Tibial artery (tissue), 4 donors: Measurements from ENCODE around the gene APLP2.

Experiments used
- DNase-seq, 2 donors: peaks; one replicate each; pipeline ENCODE4 v3.0.0-alpha.2; 2019
- H3K27ac ChIP-seq, 2 donors: fragments of 200-600 bp; sonication (generic) in 1 of 2; 1 replicate in 1 of 2; 2 replicates in 1 of 2; pipeline ENCODE4 v1.5.1; 2018 to 2019; ENCODE audit warnings: mild to moderate bottlenecking in 1 of 2
- H3K27me3 ChIP-seq, 2 donors: fragments of 200-600 bp; sonication (generic) in 1 of 2; one replicate each; pipeline versions ENCODE4 v1.5.1 to v1.6.0; 2016 to 2019
- H3K36me3 ChIP-seq, 3 donors: fragments of 200-600 bp; sonication (generic) in 2 of 3; one replicate each; pipeline ENCODE4 v1.5.1; 2016 to 2019; ENCODE audit warnings: mild to moderate bottlenecking in 2 of 3
- H3K4me1 ChIP-seq, 4 donors: fragments of 200-600 bp; sonication (generic) in 2 of 4; 1 replicate in 3 of 4; 2 replicates in 1 of 4; pipeline ENCODE4 v1.5.1; 2016 to 2019
- H3K4me3 ChIP-seq, 2 donors: fragments of 200-600 bp; sonication (generic) in 1 of 2; 1 replicate in 1 of 2; 2 replicates in 1 of 2; pipeline ENCODE4 v1.5.1; 2018 to 2019; ENCODE audit warnings: mild to moderate bottlenecking in 2 of 2
- H3K9me3 ChIP-seq, 3 donors: fragments of 200-600 bp; sonication (generic) in 1 of 3; one replicate each; pipeline ENCODE4 v1.5.1; 2016 to 2019
- intact Hi-C: fragments of 100-400 bp; cut with DNase I; formaldehyde crosslinking; loops from one replicate; pipeline ENCODE4 v1.15.0; 2023; ENCODE audit warnings: low total_unique reads
- TF ChIP-seq, protein P1 (sequence below), 2 experiments: fragments of 200-600 bp in 1 of 2; fragments of 450-650 bp in 1 of 2; IDR thresholded peaks; one replicate each; pipeline ENCODE4 v1.5.1; 2017 to 2019; ENCODE audit warnings: antibody characterized with exemption in 2 of 2, mild to moderate bottlenecking in 1 of 2, moderate library complexity in 1 of 2

The APLP2 gene

GRCh38 chr11:130055617-130056016, 14.1 kb upstream of the APLP2 start:
- Histone ChIP-seq H3K36me3 (no peaks in the 10 kb centered on the region), H3K4me3 (no peak overlapping the region), H3K9me3 (no peaks in the 10 kb centered on the region), H3K4me1 (peaks cover 0 to 1% (median 0%) of the 10 kb centered on the region in 4 donors), H3K27ac (no peak overlapping the region), H3K27me3 (peaks cover 0 to 25% of the 10 kb centered on the region in 2 donors)
- no peak for DNase-seq
- intact Hi-C loops = no loop called here
- TF ChIP-seq, protein P1, sequence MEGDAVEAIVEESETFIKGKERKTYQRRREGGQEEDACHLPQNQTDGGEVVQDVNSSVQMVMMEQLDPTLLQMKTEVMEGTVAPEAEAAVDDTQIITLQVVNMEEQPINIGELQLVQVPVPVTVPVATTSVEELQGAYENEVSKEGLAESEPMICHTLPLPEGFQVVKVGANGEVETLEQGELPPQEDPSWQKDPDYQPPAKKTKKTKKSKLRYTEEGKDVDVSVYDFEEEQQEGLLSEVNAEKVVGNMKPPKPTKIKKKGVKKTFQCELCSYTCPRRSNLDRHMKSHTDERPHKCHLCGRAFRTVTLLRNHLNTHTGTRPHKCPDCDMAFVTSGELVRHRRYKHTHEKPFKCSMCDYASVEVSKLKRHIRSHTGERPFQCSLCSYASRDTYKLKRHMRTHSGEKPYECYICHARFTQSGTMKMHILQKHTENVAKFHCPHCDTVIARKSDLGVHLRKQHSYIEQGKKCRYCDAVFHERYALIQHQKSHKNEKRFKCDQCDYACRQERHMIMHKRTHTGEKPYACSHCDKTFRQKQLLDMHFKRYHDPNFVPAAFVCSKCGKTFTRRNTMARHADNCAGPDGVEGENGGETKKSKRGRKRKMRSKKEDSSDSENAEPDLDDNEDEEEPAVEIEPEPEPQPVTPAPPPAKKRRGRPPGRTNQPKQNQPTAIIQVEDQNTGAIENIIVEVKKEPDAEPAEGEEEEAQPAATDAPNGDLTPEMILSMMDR (IDR thresholded peaks at IDR 0.05) = no peak

DNA sequence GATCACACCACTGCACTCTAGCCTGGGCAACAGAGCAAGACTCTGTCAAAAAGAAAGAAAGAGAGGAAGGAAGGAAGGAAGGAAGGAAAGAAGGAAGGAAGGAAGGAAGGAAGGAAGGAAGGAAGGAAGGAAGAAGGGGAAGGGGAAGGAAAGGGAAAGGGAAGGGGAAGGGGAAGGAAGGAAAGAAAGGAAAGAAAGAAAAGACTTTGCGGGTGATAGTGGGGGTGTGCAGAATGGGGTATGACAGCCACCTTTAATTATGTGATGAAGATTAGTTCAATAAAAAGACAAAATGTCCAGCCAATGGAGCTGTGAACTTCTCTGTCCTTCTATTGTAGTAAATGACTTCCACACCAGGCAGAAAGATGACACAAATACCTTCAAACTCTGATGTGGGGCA, 8.7 kb upstream of the APLP2 start:
- H3K27me3 ChIP-seq = peaks cover 0 to 28% of the 10 kb centered on the region in 2 donors
- intact Hi-C loops = loop anchor here (10.0 kb wide), 1 partner anchor 166 kb away; the partner anchor contains the start of gene NFRKB
- no peak overlapping the region for H3K27ac ChIP-seq
- DNase-seq = no peak
- H3K4me1 ChIP-seq = no peaks in the 10 kb centered on the region
- no peaks in the 10 kb centered on the region for H3K9me3 ChIP-seq
- H3K36me3 ChIP-seq = no peaks in the 10 kb centered on the region
- TF ChIP-seq, protein P1 (IDR thresholded peaks at IDR 0.05) = no peak
- no peak overlapping the region for H3K4me3 ChIP-seq

DNA sequence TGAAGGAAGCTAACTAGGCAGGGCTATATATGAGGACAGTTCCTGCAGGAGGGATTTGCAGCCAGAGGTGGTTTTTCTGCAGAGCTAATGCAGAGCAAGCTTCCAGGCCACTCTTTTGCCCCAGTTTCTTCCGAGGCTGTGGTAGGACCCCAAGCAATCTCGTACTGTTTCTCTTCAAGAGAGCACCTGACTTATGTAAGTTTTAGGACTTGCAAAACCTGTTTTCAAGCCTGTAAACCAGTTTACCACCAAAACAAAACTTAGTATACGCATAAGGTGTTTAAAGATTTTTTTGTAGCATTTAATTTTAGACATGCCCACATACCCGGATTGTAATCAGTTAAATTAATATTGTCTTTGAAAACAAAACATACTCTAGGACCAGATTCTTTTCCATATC, 7.7 kb upstream of the APLP2 start:
- no peaks in the 10 kb centered on the region for H3K4me1 ChIP-seq
- H3K4me3 ChIP-seq = no peak overlapping the region
- no peak overlapping the region for H3K27ac ChIP-seq
- TF ChIP-seq, protein P1 (IDR thresholded peaks at IDR 0.05) = no peak
- no peak for DNase-seq
- peaks cover 0 to 25% of the 10 kb centered on the region in 2 donors for H3K27me3 ChIP-seq
- no peaks in the 10 kb centered on the region for H3K9me3 ChIP-seq
- H3K36me3 ChIP-seq = no peaks in the 10 kb centered on the region
- intact Hi-C loops = loop anchor here (10.0 kb wide), 1 partner anchor 167 kb away; the partner anchor contains the start of gene NFRKB

DNA sequence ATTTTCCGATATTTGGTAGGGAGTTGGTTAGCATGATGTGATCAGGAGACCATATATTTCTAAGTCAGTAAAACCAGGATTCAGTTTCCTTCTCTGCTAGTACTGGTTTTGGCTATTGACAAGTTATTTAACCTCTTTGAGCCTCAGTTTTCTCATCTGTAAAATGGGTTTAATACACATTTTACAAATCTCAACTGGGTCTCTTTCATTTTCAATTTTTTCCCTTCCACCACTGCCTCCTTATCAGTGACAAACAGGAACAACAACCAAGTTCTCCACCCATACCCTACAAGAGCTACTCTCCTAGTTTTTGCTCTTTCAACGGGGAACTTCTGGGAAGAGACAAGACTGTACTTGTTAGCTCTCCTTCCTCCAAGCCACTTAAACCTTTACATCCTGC, 6.2 kb upstream of the APLP2 start:
- no peak overlapping the region for H3K4me3 ChIP-seq
- H3K9me3 ChIP-seq = no peaks in the 10 kb centered on the region
- TF ChIP-seq, protein P1 (IDR thresholded peaks at IDR 0.05) = no peak
- H3K27ac ChIP-seq = no peak overlapping the region
- H3K36me3 ChIP-seq = no peaks in the 10 kb centered on the region
- peaks cover 0 to 7% (median 6%) of the 10 kb centered on the region in 4 donors for H3K4me1 ChIP-seq
- peaks cover 0 to 18% of the 10 kb centered on the region in 2 donors for H3K27me3 ChIP-seq
- intact Hi-C loops = loop anchor here (10.0 kb wide), 1 partner anchor 169 kb away; the partner anchor contains the start of gene NFRKB
- DNase-seq = no peak

GRCh38 chr11:130064596-130064995, 5.1 kb upstream of the APLP2 start:
- TF ChIP-seq, protein P1 (IDR thresholded peaks at IDR 0.05) = no peak
- intact Hi-C loops = loop anchor here (10.0 kb wide), 1 partner anchor 170 kb away; the partner anchor contains the start of gene NFRKB
- Histone ChIP-seq H3K9me3 (no peaks in the 10 kb centered on the region), H3K27me3 (peaks cover 0 to 11% of the 10 kb centered on the region in 2 donors), H3K36me3 (no peaks in the 10 kb centered on the region), H3K27ac (no peak overlapping the region), H3K4me3 (no peak overlapping the region), H3K4me1 (peaks cover 0 to 10% (median 8%) of the 10 kb centered on the region in 4 donors)
- DNase-seq = no peak
